HEK293 (cell line): ENCODE data around the gene ESRRA.

Experiments used
- ZNF354C ChIP-seq: fragments of 450-650 bp; formaldehyde crosslinking; IDR thresholded peaks from 2 replicates; pipeline ENCODE4 v1.5.1; 2016; ENCODE audit warnings: missing biosample characterization, missing genetic modification characterization, low read depth, borderline replicate concordance
- ZNF48 ChIP-seq: fragments of 450-650 bp; formaldehyde crosslinking; IDR thresholded peaks from 2 replicates; pipeline ENCODE4 v1.5.1; 2016; ENCODE audit warnings: missing biosample characterization, missing genetic modification characterization
- ZNF549 ChIP-seq: fragments of 450-650 bp; IDR thresholded peaks from 2 replicates; pipeline ENCODE4 v1.5.1; 2018; ENCODE audit warnings: missing biosample characterization, missing genetic modification characterization, mild to moderate bottlenecking, inconsistent platforms, moderate library complexity
- TF ChIP-seq, protein P1 (sequence below): fragments of 450-650 bp; formaldehyde crosslinking; IDR thresholded peaks from 2 replicates; pipeline ENCODE4 v1.5.1; 2016; ENCODE audit warnings: missing biosample characterization, missing genetic modification characterization
- TF ChIP-seq, protein P2 (sequence below): fragments of 450-650 bp; formaldehyde crosslinking; IDR thresholded peaks from 2 replicates; pipeline ENCODE4 v1.5.1; 2016; ENCODE audit warnings: missing biosample characterization, missing genetic modification characterization
- TF ChIP-seq, protein P3 (sequence below): fragments of 450-650 bp; formaldehyde crosslinking; IDR thresholded peaks from 2 replicates; pipeline ENCODE4 v1.5.1; 2016; ENCODE audit warnings: missing biosample characterization, missing genetic modification characterization

DNA sequence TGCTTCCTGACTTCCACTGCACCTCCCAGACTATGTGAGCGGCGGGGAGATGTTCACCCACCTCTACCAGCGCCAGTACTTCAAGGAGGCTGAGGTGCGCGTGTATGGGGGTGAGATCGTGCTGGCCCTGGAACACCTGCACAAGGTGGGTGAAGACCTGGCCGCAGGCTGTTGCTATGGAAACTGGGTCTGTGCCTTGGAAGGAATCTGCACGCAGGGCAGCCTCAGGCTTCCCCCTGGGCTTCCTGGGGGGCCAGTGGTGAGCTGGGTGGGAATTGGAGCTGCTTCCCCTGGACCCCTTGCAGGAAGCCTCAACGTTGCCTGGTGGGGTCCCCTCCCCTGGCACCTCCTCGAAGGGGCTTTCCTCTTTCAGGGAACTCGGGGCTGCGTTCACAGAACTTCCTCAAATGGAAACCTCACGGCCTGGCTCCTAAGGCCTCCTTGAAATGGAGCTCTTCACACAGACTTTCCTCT is 55.2 kb downstream of the ESRRA start:
- TF ChIP-seq, protein P1, sequence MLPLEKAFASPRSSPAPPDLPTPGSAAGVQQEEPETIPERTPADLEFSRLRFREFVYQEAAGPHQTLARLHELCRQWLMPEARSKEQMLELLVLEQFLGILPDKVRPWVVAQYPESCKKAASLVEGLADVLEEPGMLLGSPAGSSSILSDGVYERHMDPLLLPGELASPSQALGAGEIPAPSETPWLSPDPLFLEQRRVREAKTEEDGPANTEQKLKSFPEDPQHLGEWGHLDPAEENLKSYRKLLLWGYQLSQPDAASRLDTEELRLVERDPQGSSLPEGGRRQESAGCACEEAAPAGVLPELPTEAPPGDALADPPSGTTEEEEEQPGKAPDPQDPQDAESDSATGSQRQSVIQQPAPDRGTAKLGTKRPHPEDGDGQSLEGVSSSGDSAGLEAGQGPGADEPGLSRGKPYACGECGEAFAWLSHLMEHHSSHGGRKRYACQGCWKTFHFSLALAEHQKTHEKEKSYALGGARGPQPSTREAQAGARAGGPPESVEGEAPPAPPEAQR (tag by site-specific recombination): no peak
- TF ChIP-seq ZNF549 (tag by site-specific recombination) (no peak), ZNF48 (no peak), ZNF354C (tag by site-specific recombination) (no peak)
- TF ChIP-seq, protein P2, sequence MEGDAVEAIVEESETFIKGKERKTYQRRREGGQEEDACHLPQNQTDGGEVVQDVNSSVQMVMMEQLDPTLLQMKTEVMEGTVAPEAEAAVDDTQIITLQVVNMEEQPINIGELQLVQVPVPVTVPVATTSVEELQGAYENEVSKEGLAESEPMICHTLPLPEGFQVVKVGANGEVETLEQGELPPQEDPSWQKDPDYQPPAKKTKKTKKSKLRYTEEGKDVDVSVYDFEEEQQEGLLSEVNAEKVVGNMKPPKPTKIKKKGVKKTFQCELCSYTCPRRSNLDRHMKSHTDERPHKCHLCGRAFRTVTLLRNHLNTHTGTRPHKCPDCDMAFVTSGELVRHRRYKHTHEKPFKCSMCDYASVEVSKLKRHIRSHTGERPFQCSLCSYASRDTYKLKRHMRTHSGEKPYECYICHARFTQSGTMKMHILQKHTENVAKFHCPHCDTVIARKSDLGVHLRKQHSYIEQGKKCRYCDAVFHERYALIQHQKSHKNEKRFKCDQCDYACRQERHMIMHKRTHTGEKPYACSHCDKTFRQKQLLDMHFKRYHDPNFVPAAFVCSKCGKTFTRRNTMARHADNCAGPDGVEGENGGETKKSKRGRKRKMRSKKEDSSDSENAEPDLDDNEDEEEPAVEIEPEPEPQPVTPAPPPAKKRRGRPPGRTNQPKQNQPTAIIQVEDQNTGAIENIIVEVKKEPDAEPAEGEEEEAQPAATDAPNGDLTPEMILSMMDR: no peak
- TF ChIP-seq, protein P3, sequence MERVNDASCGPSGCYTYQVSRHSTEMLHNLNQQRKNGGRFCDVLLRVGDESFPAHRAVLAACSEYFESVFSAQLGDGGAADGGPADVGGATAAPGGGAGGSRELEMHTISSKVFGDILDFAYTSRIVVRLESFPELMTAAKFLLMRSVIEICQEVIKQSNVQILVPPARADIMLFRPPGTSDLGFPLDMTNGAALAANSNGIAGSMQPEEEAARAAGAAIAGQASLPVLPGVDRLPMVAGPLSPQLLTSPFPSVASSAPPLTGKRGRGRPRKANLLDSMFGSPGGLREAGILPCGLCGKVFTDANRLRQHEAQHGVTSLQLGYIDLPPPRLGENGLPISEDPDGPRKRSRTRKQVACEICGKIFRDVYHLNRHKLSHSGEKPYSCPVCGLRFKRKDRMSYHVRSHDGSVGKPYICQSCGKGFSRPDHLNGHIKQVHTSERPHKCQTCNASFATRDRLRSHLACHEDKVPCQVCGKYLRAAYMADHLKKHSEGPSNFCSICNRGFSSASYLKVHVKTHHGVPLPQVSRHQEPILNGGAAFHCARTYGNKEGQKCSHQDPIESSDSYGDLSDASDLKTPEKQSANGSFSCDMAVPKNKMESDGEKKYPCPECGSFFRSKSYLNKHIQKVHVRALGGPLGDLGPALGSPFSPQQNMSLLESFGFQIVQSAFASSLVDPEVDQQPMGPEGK (tag by site-specific recombination): no peak
